ENCODE measurements around the gene NME8. TPM values are rescaled to one million over a fixed set of nuclear protein-coding genes. Genes with fewer than 3 reads are reported as not detected.

Gene NME8, protein sequence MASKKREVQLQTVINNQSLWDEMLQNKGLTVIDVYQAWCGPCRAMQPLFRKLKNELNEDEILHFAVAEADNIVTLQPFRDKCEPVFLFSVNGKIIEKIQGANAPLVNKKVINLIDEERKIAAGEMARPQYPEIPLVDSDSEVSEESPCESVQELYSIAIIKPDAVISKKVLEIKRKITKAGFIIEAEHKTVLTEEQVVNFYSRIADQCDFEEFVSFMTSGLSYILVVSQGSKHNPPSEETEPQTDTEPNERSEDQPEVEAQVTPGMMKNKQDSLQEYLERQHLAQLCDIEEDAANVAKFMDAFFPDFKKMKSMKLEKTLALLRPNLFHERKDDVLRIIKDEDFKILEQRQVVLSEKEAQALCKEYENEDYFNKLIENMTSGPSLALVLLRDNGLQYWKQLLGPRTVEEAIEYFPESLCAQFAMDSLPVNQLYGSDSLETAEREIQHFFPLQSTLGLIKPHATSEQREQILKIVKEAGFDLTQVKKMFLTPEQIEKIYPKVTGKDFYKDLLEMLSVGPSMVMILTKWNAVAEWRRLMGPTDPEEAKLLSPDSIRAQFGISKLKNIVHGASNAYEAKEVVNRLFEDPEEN
- total RNA-seq, result not detected in 2 replicates

DNA sequence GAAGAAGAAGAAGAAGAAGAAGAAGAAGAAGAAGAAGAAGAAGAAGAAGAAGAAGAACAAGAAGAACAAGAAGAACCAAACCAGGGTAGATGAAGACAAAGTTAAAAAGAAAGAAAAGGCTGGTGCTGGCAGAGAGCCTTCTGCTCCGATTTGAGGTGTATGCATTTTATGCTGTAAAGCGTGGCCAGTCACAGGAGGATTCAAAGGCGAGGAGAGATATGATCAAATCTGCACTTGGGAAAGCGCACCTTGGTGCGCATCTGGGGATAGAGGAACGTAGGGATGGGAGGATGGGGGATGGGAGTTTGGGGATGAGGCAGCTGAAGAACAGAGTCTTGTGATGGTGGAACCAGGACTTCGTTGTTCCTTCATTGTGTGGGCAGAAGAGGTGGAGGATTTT, at the start of gene NME8:
Gene NME8, plus strand, starts transcription at position 301 of the 400 bp plus-strand sequence. CDS start 1,670 bp downstream, outside the sequence.

GRCh38 chr7:37916673-37917660, 68.6 kb downstream of the NME8 start, which contains the start of gene SFRP4:
TSS of gene SFRP4 (minus strand) at chr7:37916817. CDS start at chr7:37916537, 280 bp downstream.

DNA sequence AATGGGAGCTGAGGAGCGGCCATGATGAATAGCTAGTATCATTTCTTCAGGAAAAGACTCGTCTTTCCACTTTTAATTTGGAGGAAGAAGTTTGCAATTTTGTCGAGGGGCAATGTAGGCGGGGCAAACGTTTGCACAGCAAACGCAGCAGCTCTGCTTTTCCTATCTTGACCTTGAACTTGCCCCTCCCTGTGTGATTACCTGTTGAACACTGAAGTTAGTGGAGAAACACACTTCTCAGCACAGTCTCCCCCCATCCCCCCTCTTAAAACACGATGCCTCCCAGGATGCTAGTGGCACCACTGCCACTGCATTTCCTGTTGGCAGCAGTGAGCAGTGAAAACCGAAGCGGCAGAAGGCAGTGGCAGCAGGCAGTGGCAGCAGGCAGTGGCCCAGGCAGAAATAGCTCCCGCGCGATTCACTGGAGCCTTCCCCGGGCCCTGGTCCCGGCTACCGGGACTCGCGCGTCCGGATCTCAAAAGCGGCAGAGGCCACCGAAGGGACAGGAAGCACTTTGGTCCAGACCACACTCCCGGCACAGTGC, 72.0 kb downstream of the NME8 start, which contains the start of gene EPDR1:
Gene EPDR1, plus strand, starts transcription at position 336 of the 544 bp plus-strand sequence. CDS start 300 bp downstream, outside the sequence.

Other genes starting within 250 kb of the NME8 start
- gene GPR141, start 164.8 kb upstream of the NME8 start, total RNA-seq, result 0.26 TPM in 1 of 2 replicates, not detected in the other
- gene SFRP4, start 68.2 kb downstream of the NME8 start, total RNA-seq, result 0.39 TPM in 1 of 2 replicates, not detected in the other
- 4.6 and 11.4 TPM in 2 replicates for gene EPDR1, start 72.0 kb downstream of the NME8 start, total RNA-seq